ENCODE data around the gene MINDY1. TPM values are rescaled to one million over a fixed set of nuclear protein-coding genes. Genes with fewer than 3 reads are reported as not detected.
A peak's percentile ranks its signal among the peaks of the same experiment; 100 is the strongest.

MINDY1 gene
- total RNA-seq, 4 donors from 2014 or later: 28.5 to 36.6 (median 30.8) TPM

DNA sequence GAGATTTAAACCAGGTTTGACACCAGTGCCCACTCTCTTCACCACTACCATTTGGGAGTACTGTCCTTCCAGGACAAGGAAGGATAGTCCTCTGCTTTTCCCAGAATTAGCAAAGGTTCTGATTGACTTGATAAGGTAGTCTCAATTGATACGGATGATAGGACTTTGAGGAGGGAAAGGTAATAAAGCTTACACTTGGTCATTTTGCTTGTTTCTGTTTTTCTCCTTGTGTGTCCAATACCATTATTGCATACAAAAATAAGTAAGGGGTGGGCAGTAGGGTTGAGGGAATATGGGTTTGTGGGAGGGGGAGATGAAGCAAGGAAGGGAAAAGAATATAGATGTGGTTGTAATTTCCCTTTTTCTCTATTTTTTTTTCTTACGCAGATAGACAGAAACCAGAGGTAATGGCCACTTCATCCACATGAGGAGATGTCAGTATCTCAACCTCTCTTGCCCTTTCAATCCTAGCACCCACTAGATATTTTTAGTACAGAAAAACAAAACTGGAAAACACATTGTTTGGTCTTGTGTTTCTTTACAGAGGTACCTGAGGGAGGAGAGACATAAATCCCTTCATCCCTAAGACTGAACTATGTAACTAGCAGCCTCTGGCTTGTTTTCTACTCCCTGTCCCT, 43.5 kb upstream of the MINDY1 start:
- TF ChIP-seq, protein P1, sequence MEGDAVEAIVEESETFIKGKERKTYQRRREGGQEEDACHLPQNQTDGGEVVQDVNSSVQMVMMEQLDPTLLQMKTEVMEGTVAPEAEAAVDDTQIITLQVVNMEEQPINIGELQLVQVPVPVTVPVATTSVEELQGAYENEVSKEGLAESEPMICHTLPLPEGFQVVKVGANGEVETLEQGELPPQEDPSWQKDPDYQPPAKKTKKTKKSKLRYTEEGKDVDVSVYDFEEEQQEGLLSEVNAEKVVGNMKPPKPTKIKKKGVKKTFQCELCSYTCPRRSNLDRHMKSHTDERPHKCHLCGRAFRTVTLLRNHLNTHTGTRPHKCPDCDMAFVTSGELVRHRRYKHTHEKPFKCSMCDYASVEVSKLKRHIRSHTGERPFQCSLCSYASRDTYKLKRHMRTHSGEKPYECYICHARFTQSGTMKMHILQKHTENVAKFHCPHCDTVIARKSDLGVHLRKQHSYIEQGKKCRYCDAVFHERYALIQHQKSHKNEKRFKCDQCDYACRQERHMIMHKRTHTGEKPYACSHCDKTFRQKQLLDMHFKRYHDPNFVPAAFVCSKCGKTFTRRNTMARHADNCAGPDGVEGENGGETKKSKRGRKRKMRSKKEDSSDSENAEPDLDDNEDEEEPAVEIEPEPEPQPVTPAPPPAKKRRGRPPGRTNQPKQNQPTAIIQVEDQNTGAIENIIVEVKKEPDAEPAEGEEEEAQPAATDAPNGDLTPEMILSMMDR (IDR thresholded peaks at IDR 0.05): no peak
- no peak for TF ChIP-seq POLR2A (IDR thresholded peaks at IDR 0.05)
- intact Hi-C loops (cut with DNase I; ENCODE audit: low total_unique reads): no loop called here
- no peak for DNase-seq (ENCODE audit: low spot score in 2 of 2)
- no peak overlapping the region for H3K4me3 ChIP-seq (ENCODE audit: low read depth, poor library complexity, severe bottlenecking)
- WGBS, 2 donors: 75 to 86% methylated on average over 2 of the region's 2 CpGs

DNA sequence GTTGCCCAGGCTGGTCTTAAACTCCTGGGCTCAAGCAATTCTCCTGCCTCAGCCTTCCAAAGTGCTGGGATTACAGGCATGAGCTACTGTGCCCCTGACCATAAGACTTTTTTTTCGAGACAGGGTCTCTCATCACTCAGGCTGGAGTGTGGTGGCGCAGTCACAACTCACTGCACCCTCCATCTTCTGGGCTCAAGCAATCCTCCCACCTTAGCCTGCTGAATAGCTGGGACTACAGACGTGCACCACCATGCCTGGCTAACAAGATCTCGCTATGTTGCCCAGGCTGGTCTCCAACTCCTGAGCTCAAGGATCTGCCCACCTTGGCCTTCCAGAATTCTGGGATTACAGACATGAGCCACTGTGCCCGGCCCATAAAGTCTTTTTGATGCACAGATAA, 42.8 kb upstream of the MINDY1 start:
- DNase-seq (ENCODE audit: low spot score in 2 of 2): no peak
- no peak overlapping the region for H3K4me3 ChIP-seq (ENCODE audit: low read depth, poor library complexity, severe bottlenecking)
- 85 to 88% methylated on average over 5 of the region's 5 CpGs for WGBS, 2 donors
- no peak for TF ChIP-seq POLR2A (IDR thresholded peaks at IDR 0.05)
- TF ChIP-seq, protein P1 (IDR thresholded peaks at IDR 0.05): no peak
- intact Hi-C loops (cut with DNase I; ENCODE audit: low total_unique reads): no loop called here

DNA sequence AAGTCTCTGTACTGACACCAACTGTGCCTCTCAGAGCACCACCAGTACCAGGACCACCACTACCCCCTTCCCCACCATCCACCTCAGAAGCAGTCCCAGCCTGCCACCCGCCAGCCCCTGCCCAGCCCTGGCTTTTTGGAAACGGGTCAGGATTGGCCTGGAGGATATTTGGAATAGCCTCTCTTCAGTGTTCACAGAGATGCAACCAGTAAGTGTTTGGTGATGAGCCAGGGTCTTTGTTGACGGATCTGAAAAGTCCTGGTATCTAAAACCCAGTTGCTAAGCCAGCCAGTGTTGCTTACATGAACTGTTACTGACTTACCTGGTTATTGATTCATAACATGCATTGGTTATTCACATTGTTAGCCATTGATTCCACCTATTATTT, 41.9 kb upstream of the MINDY1 start:
- no peak for TF ChIP-seq POLR2A (IDR thresholded peaks at IDR 0.05)
- TF ChIP-seq, protein P1 (IDR thresholded peaks at IDR 0.05): no peak
- WGBS, 2 donors: 10 to 11% methylated on average over 3 of the region's 3 CpGs
- DNase-seq (ENCODE audit: low spot score in 2 of 2): no peak
- intact Hi-C loops (cut with DNase I; ENCODE audit: low total_unique reads): no loop called here
- H3K4me3 ChIP-seq (ENCODE audit: low read depth, poor library complexity, severe bottlenecking): no peak overlapping the region

DNA sequence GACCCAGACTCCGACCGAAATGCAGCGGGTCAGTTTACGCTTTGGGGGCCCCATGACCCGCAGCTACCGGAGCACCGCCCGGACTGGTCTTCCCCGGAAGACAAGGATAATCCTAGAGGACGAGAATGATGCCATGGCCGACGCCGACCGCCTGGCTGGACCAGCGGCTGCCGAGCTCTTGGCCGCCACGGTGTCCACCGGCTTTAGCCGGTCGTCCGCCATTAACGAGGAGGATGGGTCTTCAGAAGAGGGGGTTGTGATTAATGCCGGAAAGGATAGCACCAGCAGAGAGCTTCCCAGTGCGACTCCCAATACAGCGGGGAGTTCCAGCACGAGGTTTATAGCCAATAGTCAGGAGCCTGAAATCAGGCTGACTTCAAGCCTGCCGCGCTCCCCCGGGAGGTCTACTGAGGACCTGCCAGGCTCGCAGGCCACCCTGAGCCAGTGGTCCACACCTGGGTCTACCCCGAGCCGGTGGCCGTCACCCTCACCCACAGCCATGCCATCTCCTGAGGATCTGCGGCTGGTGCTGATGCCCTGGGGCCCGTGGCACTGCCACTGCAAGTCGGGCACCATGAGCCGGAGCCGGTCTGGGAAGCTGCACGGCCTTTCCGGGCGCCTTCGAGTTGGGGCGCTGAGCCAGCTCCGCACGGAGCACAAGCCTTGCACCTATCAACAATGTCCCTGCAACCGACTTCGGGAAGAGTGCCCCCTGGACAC, 41.4 kb upstream of the MINDY1 start:
- peak; percentile 57 to 92 for DNase-seq (ENCODE audit: low spot score in 2 of 2)
- intact Hi-C loops (cut with DNase I; ENCODE audit: low total_unique reads): no loop called here
- no peak for TF ChIP-seq POLR2A (IDR thresholded peaks at IDR 0.05)
- TF ChIP-seq, protein P1 (IDR thresholded peaks at IDR 0.05): no peak
- peak overlapping the region; percentile 60 for H3K4me3 ChIP-seq (ENCODE audit: low read depth, poor library complexity, severe bottlenecking)
- WGBS, 2 donors: 0 to 1% methylated on average over 25 to 32 of the region's 48 CpGs

DNA sequence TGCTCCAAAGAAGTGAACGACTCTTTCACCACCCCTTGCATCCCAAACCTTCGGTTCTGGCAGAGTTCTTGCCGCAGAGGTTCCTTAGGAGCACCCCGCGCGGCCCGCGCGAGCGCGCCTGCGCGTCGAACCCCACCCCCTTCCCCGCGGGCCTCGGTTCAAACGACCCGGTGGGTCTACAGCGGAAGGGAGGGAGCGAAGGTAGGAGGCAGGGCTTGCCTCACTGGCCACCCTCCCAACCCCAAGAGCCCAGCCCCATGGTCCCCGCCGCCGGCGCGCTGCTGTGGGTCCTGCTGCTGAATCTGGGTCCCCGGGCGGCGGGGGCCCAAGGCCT, 40.9 kb upstream of the MINDY1 start, which contains the start of gene C1orf56:
Gene C1orf56 (plus strand): TSS at position 161 of the 334 bp plus-strand sequence. CDS start 97 bp downstream, at position 258.
- intact Hi-C loops (cut with DNase I; ENCODE audit: low total_unique reads): no loop called here
- H3K4me3 ChIP-seq (ENCODE audit: low read depth, poor library complexity, severe bottlenecking): peak within 1 kb of the TSS; percentile 60
- TF ChIP-seq, protein P1 (IDR thresholded peaks at IDR 0.05): no peak
- peak in 1 of 2 donors; percentile 3 for TF ChIP-seq POLR2A (IDR thresholded peaks at IDR 0.05)
- peak in 1 of 2 donors; percentile 91 for DNase-seq (ENCODE audit: low spot score in 2 of 2)
- WGBS, 2 donors: 0 to 1% methylated on average over 10 to 23 of the region's 29 CpGs
